ENCODE results near the gene PHLPP2. TPM values are rescaled to one million over a fixed set of nuclear protein-coding genes. Genes with fewer than 3 reads are reported as not detected.

The PHLPP2 gene
- total RNA-seq, 1 donor from 2014 or later = 8.1 TPM

GRCh38 chr16:71649704-71650103 lies 74.8 kb downstream of the PHLPP2 start:
- no peak overlapping the region for H3K4me3 ChIP-seq (ENCODE audit: low read depth, low read length)
- no peak for TF ChIP-seq CTCF (conservative IDR thresholded peaks at IDR 0.05; ENCODE audit: low read depth, low read length)
- DNase-seq (ENCODE audit: low read depth) = no peak

GRCh38 chr16:71648921-71649320 lies 75.6 kb downstream of the PHLPP2 start:
- no peak for DNase-seq (ENCODE audit: low read depth)
- H3K4me3 ChIP-seq (ENCODE audit: low read depth, low read length) = no peak overlapping the region
- peak; percentile 65 for TF ChIP-seq CTCF (conservative IDR thresholded peaks at IDR 0.05; ENCODE audit: low read depth, low read length)

GRCh38 chr16:71648162-71648561 lies 76.3 kb downstream of the PHLPP2 start:
- no peak for TF ChIP-seq CTCF (conservative IDR thresholded peaks at IDR 0.05; ENCODE audit: low read depth, low read length)
- DNase-seq (ENCODE audit: low read depth) = no peak
- H3K4me3 ChIP-seq (ENCODE audit: low read depth, low read length) = no peak overlapping the region

GRCh38 chr16:71647391-71647790 lies 77.1 kb downstream of the PHLPP2 start:
- no peak overlapping the region for H3K4me3 ChIP-seq (ENCODE audit: low read depth, low read length)
- no peak for TF ChIP-seq CTCF (conservative IDR thresholded peaks at IDR 0.05; ENCODE audit: low read depth, low read length)
- DNase-seq (ENCODE audit: low read depth) = no peak

- H3K4me3 ChIP-seq (ENCODE audit: low read depth, low read length) = no peak overlapping the region
- peak; percentile 60 for TF ChIP-seq CTCF (conservative IDR thresholded peaks at IDR 0.05; ENCODE audit: low read depth, low read length)
- no peak for DNase-seq (ENCODE audit: low read depth)
Measured at GRCh38 chr16:71645450-71645849, 79.1 kb downstream of the PHLPP2 start.

- no peak overlapping the region for H3K4me3 ChIP-seq (ENCODE audit: low read depth, low read length)
- TF ChIP-seq CTCF (conservative IDR thresholded peaks at IDR 0.05; ENCODE audit: low read depth, low read length) = no peak
- no peak for DNase-seq (ENCODE audit: low read depth)
Measured at GRCh38 chr16:71637398-71637797, 87.1 kb downstream of the PHLPP2 start.

- DNase-seq (ENCODE audit: low read depth) = no peak
- TF ChIP-seq CTCF (conservative IDR thresholded peaks at IDR 0.05; ENCODE audit: low read depth, low read length) = no peak
- no peak overlapping the region for H3K4me3 ChIP-seq (ENCODE audit: low read depth, low read length)
Measured at GRCh38 chr16:71635632-71636031, 88.9 kb downstream of the PHLPP2 start.
